Stimulated activated CD4-positive, alpha-beta T cell treated with anti-CD3 and anti-CD28 coated beads, Interleukin-15, amount 100 ng/mL, for 48 hours (primary cell): ENCODE data around the gene ITGA2B.
"Not testable (repeated sequence)": the region's sequence is repeated elsewhere in the genome, so short reads cannot be mapped to it uniquely, and the experiment has no call there.

Experiments used
- DNase-seq, 2 donors: peaks; one replicate each; pipeline ENCODE4 v3.0.0-alpha.2; 2020; ENCODE audit warnings: low read depth in 2 of 2

ITGA2B gene

DNA sequence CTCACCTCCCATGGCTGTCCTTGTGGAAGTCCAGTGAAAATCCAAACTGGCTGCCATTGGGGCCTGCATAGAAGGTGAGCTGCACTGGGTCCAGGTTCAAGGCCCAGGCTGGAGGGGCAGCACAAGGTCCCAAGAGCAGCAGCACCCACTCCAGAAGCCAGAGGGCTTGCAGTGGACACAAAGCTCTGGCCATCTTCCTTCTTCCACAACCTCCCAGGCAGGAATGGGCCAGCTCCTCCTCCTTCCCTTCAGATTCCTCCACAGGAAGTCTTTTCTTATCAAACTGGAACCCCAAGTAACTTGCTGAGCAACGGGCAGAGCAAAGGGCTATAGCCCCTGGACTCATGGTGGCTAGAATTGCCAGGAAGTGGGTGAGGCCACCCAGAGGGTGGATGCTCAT, at the start of gene ITGA2B:
Gene ITGA2B, minus strand, starts transcription at position 369 of the 400 bp plus-strand sequence. Its CDS starts 176 bp downstream, at position 193.
- DNase-seq, result no peak

DNA sequence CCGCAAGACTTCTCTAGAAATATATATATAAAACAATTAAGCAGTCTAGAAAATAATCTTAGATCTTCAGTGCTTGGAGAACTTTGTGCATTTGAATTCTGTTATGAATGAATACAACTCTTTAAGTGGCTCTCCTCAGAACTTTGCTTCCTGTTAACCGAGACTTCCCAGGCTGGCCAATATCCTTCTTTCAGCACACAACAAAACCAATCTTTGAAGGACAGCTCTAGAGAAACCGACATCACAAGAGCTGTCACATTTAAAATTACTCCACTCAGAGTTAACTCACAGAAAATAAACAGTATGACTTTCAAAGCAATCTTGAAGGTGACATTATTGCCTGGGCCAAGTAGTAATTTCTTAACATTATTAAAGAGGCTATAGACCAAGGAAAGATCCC, 49.7 kb upstream of the ITGA2B start:
- DNase-seq, result no peak

DNA sequence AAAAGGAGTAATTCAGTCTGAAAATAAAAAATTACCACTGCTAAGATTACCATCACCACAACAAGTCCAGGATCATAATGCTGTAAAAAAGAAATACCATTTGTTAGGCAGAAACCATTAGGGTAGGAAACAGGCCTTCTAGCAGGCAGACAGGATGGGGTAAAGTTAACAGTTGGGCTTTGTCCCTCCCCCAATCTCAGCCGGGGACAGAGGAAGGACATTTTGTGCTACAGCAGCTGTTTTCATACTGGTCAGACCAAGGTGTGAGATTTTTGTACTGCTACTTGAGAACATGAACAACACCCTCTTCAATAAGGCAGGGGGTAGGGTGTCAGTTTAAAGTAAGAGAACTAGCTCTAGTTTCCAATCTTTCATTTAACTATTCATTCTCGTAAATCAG, 49.2 kb upstream of the ITGA2B start:
- no peak for DNase-seq

DNA sequence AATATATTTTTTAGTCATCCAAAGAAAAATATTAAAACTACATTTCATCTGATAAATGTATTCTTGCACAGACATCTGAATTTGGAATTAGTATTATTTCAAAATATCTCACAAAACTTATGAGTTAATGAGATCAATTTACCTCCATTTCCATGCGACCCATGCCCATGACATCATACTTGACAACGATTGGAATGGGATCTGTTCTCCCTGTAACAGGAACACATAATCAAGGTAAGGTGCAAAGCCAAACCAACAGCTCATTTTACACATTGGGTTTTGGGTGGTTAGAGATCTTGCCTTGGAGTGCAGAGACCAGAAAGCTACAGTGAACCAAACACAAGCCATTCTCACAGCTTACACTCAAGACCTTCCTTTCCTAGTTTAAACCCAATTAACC, 46.9 kb upstream of the ITGA2B start:
- no peak for DNase-seq

- no peak for DNase-seq
Measured at GRCh38 chr17:44432254-44433157, 43.1 kb upstream of the ITGA2B start.

- DNase-seq, result no peak
Measured at GRCh38 chr17:44424828-44425461, 35.5 kb upstream of the ITGA2B start.

DNA sequence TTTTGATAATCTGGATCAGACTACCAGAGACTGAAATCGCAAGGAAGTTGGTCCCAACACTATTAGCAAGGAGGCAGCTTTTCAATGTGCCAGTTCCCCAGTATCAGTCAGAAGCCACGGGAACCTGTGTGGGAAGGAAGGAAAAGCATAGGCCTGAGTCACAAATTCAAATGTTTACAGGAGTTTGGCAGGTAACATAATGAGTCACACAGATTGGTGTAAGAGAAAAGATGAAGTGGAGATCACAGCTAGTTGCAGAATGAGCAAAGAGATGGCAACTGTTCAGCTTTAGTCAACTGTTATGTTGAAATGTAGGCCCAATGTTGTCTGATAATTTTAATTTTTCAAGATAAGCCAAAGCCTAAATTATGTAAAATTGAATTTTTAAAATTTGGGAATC, 28.1 kb upstream of the ITGA2B start:
- DNase-seq, result no peak

DNA sequence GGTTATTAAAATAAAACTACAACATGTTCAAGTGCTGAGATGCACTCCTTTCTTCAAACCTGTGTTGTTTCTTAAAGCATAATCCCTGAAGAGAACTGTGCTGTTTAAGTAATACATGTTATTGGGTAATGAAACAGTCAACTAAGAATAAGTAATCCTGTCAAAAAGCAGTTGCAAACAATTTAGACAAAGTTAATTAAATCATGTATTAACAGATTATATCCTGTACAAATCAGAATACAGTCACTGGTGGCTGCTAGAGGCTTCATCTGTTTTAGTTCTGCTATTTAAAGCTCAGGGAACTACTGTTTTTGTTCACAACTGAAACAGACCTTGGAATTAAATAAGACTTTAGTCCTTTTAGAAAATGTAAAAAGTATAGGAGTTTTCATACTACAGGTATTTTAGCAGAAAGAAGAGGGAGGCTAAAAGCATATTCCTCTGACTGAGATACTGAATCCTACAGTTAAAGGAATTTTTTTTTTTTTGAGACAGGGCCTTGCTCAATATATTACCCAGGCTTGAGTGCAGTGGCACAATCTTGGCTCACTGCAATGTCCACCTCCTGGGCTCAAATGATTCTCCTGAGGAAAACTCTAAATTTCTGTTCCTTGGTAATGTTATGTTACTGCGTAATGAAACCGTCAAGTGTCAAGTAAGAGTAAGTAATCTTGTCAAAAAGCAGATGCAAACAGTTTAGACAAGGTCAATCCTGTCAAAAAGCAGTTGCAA, 27.3 kb upstream of the ITGA2B start:
- no peak for DNase-seq

DNA sequence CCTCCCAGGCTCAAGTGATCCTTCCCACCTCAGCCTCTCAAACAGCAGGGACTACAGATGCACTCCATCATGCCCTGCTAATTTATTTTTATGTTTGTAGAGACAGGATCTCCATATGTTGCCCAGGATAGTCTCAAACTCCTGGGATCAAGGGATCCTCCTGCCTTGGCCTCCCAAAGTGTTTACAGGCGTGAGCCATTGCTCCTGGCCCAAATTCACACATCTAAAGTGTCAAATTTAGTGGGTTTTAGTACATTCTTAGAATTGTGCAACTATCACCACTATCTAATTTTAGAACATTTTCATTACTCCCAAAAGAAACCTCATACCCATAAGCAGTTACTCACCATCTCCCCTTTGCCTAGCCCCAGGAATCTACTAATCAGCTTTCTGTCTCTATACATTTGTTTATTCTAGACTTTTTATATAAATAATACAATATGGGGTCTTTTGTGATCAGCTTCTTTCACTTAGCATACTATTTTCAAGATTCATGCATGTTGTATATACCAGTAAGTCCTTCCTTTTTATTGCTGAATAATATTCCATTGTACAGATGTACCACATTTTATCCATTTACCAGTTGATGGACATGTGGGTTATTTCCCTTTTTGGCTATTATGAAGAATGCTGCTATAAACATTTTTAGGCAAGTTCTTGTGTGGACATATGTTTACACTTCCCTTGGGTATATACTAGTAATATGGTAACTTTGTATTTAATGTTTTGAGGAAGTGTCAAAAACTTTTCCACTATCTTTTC, 25.1 kb upstream of the ITGA2B start:
- DNase-seq, result no peak

GRCh38 chr17:44409309-44410028, 20.0 kb upstream of the ITGA2B start:
- DNase-seq, result no peak

DNA sequence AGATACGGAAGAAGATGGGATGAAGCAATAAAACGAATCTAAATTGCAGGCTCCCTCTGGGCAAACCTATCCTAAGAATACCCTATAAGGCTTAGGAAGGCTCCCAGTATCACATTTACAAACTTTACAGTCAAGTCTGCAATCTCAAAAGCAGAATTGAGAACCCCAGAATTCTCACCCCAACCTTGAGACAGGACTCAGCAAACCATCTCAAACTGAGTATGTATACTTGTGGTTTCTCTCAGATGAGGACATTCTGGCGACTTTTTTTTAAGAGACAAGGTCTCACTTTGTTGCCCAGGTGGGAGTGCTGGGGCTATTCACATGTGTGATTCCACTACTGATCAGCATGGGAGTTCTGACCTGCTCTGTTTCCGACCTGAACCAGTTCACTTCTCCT, 19.3 kb upstream of the ITGA2B start:
- DNase-seq, result no peak

DNA sequence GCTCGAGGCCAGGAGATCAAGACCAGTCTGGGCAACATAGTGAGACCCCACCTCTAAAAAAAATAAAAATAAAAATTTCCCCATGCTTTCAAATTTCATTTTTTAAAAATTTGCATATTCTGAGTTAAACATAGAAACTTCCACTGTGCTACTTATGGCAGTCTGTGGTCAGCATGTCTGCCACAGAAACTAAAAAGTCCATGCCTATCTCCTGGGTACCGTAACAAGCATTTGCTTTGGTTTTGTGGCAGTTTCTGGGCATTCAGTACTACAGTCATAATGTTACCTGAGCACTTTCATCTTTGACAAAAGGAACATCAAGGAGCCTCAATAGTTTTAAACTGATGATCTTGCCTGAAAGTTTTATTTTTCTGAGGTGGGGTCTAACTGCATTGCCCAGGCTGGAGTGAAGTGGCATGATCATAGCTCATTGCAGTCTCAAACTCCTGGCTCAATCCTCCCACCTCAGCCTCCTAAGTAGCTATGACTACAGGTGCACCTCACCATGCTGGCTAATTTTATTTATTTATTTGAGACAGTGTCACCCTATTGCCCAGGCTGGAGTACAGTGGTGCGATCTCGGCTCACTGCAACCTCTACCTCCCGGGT, 13.2 kb upstream of the ITGA2B start:
- no peak for DNase-seq

DNA sequence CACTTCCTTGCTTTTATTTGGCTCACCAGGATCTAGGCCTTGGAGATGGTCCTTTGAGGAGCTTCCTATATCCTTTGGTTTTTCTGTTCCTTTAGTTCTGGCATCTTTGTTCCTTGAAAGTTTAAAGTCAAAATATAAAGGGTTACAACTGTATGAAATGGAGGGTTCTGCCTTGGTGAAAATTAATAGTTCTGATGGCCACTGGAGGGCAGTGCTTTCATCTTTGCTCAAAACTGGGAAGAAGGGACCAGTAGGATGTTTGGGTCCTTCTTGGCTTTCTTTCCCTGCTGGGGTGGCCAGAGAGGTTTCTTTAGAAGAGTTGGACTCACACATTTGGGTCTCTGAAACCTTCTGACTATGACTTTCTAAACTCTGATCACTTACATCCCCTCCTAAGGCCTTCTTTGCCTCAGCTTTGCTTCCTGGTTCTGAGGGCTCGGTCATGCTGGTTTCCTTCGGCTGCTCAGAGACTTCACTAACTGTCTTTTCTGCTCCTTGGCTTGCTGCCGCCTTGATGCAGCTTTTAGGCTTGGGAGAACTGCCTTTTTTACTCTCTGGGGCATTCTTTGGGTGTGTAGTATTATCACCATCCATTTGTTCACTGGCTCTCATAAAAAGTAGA, 10.9 kb upstream of the ITGA2B start:
- DNase-seq, result no peak

DNA sequence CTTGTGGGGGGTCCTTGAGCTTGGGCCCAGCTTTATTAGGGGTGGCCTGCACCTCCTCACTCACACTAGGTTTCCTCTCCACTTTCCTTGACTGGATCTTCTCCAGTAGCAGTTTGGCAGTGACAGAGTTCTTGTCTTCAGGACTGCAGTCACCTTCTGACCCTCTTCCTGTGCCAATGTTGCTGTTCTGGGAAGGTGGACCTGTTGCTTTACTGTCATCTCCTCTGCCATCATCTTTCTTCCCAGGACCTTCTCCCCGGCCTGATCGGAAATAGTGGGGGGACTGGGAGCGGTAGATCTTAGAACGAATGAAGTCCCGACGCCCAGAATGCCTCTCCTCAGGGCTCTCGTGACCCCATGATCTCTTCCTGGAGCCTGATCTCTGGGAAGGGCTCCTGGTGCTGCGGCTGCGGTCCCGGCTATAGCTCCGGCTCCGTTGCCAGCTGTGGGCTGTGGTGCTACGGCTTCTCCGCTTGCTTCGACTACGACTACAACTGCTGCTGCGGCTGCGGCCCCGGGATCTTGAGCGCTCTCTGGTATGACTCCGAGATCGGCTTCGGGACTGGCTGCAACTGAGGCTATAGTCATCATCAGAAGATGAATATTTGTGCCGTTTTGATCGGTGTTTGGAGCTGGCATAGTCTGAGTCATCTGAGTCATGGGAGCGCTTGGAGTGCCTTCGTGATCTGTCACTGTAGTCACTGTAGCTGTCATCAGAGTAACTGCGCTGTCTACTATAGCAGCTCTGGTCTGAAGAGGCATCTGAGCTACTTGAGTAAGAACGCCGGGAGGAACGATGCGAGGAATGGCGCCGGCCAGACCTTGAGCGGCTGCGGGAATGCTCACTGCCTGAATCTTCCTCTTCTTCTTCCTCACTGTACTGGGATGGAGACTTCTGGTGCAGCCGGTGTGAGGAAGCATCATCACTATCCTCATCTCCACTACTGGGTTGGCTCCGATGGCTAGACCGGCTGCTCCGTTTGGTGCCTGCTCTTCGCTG, 9.5 kb upstream of the ITGA2B start:
- no peak for DNase-seq

GRCh38 chr17:44397479-44398440, 8.3 kb upstream of the ITGA2B start:
- no peak for DNase-seq

DNA sequence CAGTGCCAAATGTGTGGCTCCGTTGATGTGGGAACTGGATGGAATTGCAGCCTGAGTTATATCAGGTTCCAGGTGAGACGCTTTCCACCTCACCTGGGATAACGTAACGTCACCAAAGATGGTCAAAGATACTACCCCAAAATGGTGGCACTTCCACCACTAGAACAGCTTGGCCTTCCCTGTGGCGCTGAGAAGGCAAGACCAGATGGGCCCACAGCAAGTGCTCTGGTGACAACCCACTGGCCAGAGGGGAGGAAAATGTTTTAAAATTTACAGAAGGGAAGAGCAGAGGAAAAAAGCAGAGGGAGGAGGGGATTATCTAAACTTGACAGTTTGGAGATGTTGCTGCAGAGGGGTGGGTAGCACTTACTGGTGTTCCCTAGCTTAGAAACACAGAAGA, 7.5 kb upstream of the ITGA2B start:
- DNase-seq, result no peak

GRCh38 chr17:44394833-44395232, 5.4 kb upstream of the ITGA2B start:
- no peak for DNase-seq

DNA sequence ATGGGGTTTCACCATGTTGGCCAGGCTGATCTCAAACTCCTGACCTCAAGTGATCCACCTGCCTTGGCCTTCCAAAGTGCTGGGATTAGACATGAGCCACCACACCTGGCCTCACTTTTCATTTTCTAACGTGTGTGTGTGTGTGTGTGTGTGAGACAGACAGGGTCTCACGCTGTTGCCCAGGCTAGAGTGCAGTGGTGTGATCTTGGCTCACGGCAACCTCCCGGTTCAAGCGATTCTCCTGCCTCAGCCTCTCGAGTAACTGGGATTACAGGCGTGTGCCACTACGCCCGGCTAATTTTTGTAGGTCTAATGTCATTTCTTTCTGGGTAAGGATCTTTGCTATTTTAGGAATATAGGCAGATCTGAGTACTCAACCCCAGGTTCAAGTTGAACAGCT, 4.7 kb upstream of the ITGA2B start:
- not testable (repeated sequence) for DNase-seq
